HG02840 (cell line): ENCODE results near the gene SMAD4.
"Not testable (repeated sequence)": the region's sequence is repeated elsewhere in the genome, so short reads cannot be mapped to it uniquely, and the experiment has no call there.

Source experiments
- ATAC-seq: cut with Tn5 transposase; IDR thresholded peaks from one replicate; pipeline ENCODE4 v1.9.1; 2021; ENCODE audit warnings: mild to moderate bottlenecking, moderate library complexity, moderate number of reproducible peaks; ENCODE audit not compliant: unreplicated experiment, low FRiP score

SMAD4 gene

DNA sequence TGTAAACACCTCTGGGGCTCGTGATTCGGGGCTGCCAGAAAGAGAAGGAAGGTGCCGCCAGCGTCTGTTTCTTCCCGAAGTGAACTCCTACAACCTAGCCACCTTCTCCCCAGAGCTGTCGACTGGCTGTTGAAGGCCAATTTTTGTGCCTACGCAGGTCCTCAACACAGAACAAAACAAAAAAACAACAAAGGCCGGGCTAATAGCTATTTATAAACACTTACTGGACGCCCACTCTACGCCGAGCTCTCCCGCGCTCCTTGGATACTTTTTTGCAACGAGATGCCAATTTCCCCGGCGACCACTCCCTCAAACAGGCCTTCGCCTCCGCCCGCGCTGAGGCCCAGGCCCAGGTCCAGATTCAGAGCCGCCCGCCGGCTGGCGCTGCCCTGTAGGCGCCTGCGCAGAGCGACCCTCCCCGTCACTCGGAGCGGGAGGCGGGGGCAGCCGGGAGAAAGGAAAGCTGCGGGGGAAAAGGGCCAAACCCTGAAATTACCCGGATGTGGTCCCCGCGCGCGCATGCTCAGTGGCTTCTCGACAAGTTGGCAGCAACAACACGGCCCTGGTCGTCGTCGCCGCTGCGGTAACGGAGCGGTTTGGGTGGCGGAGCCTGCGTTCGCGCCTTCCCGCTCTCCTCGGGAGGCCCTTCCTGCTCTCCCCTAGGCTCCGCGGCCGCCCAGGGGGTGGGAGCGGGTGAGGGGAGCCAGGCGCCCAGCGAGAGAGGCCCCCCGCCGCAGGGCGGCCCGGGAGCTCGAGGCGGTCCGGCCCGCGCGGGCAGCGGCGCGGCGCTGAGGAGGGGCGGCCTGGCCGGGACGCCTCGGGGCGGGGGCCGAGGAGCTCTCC lies at the start of gene SMAD4:
SMAD4 (plus strand) TSS at position 520 of the 843 bp plus-strand sequence. CDS start 16,834 bp downstream, outside the sequence.
- ATAC-seq, result peak; percentile 83

DNA sequence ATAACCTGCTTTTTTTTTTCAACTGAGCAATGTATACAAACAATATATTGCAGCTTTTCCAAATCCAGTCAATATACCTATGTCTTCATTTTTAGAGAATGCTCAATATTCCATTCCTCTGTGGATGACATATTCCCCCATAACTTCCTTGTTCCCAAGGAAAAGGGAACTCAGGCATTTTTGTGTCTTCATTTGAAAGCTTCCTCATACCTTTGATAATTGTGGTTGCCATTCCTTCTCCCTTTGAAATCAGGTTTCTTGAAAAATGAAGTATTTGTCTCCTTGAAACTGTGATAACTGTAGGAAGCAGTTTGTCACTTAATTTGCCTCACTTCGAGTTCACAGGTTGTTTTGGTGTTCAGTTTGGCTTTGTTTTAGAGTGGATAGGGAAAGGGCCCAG lies 48.6 kb upstream of the SMAD4 start:
- no peak for ATAC-seq

DNA sequence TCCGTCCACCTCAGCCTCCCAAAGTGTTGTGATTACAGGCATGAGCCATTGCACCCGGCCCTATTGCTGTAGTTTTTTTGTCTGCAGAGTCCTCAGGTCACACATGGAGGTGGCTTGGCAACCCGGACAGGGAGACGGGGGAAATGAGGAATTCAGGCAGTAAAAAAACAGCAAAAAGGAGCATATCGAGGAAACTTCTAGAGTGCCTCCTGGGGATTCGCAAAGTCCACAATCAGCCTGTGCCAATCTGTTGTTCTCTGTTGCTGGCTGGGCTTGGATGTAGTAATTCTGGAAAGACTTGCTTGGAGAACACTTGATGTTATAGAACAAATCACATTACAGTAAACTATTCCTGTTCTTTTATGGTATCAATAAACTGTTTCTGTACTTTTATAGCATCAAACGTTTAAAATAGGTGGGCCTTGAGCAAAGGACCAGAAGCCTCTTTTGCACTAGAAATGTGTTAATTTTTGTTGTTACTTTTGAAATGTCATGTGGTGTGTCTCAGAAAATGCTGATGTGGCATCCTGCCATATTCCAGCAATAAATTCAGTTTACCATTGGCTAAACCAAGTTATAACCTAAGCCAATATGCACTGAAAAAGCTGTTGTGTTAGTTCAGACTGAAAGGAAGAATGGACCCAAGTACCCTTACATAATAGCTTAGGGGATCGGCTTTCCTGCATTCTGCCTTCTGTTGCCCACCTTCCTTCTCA lies 47.8 kb upstream of the SMAD4 start:
- ATAC-seq, result no peak

DNA sequence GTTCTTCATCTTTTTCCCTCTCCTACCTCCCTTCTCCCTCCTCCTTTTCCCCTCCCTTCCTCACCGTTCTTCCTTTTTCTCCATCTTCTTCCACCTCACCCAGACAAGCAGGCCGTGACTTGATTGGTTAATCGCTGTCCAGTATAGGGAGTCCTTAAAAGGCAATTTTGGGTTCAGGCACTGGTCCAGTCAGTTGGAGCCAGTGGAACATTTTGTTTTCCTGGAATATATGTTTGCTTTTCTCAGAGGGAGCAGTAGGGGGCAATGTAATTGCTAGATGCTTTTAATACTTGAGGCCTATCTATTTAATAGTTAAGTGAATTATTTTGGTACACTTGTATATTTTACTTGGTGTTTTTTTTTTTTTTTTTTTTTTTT lies 47.2 kb upstream of the SMAD4 start:
- ATAC-seq, result no peak

DNA sequence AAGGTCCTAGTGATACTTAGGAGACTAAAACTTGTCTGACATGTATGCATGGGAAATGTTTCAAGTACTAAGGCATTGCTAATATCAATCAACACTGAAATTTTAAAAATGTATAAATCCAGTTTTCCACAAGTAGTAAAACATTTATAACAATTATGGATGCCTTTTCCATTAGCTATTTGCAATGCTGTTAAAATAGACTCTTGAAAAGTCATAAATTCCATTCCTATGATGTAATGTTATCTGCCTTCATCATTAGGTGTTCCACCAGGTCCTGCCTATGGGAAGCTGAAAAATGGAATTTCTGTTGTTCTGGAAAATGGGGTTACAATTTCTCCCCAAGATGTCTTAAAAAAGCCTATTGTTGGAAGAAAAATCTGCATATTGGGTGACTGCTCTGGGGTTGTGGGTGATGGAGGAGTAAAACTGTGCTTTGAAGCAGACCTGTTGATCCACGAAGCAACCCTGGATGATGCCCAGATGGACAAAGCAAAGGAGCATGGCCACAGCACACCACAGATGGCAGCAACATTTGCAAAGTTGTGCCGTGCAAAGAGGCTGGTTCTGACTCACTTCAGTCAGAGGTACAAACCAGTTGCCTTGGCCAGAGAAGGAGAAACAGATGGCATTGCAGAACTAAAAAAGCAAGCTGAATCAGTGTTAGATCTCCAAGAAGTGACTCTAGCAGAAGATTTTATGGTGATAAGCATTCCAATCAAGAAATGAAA lies 43.5 kb upstream of the SMAD4 start:
- ATAC-seq, result no peak

DNA sequence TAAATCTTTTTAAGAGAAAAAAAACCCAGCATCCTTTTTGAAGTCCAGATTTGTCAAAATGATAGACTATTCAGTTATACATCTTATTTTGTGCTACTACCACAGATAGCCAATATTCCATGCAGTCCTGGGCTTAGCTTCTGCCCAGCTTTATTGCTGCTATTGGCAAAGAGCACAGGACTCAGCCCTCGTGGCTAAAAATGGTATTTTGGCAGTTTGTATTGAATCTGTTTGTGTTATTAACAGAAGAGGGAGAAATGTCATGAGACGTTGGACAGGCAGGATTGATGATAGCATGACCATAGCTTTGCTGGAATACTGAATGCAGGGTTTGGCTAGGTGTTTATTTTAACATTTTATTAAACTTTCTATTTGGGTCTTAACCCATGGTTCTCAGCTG lies 42.8 kb upstream of the SMAD4 start:
- no peak for ATAC-seq

DNA sequence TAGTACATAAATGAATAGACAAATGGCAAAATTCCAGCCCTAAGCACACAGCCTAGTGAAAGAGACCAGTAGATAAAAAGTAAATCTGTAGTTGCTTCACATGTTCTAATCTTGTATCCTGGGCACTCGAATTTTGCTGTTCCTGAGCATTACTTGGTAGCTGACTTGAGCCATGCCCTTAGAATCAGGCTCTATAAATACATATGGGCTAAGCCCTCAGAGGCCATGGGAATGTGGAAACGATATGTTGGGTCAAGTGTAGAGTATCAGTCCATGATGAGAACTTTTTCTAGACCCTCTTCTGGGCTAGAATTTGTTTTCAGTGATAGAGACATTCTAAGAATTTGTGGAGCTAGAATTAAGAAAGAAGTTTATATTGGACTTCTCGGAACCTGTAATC lies 40.3 kb upstream of the SMAD4 start:
- no peak for ATAC-seq

DNA sequence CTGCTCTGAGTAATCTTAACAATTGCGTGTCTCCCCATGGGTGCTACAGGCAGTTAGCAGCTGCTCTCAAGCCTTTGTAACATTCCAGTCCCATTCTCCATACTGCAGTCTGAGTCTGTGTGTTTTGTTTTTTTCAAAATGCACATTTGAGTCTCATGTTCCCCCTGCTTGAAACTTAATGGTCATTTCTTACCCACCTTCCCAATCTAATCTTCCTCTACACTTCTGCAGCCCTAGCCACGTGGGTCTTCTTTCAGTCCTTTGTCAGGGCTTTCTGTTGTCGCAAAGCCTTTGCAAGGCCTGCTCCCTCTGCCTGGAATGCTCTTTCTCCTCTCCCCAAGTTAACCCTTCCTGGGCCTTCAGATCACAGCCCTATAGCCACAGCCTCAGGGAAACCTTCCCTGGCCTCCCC lies 37.7 kb upstream of the SMAD4 start:
- ATAC-seq, result no peak

DNA sequence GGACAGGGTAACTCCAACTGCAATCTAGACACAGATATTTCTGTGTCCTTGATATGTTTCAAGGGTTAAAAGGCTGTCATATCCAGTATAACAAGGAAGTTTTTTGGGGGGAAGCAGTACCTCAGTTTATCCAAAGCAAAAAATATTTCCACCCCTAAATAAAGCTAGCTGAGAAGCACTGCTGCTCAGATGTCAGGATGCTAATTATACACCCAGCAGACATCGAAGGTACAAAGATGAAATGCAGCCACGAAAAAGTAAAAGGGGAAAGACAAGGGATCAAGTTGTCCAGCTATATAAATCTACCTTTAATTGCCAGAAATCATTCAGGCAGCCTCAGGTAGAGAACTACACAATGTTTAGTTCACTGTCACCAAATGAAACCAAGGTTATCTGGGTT lies 36.0 kb upstream of the SMAD4 start:
- no peak for ATAC-seq

DNA sequence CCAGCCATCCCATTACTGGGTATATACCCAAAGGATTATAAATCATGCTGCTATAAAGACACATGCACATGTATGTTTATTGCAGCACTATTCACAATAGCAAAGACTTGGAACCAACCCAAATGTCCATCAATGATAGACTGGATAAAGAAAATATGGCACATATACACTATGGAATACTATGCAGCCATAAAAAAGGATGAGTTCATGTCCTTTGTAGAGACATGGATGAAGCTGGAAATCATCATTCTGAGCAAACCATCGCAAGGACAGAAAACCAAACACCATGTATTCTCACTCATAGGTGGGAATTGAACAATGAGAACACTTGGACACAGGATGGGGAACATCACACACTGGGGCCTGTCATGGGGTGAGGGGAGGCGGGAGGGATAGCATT lies 26.8 kb upstream of the SMAD4 start:
- ATAC-seq, result not testable (repeated sequence)

DNA sequence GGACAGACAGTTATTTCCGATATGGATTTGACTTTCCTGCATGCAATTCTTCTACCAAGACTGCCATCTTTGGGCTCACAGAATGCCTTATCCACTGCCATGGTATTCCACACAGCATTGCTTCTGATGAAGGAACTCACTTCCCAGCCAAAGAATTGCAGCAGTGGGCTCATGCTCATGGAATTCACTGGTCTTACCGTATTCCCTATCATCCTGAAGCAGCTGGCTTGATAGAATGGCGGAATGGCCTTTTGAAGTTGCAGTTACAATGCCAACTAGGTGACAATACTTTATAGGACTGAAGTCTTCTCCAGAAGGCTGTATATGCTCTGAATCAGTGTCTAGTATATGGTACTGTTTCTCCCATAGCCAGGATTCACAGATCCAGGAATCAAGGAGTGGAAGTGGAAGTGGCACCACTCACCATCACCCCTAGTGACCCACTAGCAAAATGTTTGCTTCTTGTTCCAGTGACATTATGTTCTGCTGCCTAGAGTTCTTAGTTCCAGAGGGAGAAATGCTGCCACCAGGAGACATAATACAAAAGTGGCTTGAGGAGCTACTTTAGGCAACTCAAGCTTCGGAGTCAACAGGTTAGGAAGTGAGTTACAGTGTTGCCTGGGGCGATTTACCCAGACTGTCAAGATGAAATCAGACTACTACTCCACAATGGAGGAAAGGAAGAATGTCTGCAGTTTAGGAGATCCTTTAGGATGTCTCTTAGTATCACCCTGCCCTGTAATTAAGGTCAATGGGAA lies 23.8 kb upstream of the SMAD4 start:
- no peak for ATAC-seq

DNA sequence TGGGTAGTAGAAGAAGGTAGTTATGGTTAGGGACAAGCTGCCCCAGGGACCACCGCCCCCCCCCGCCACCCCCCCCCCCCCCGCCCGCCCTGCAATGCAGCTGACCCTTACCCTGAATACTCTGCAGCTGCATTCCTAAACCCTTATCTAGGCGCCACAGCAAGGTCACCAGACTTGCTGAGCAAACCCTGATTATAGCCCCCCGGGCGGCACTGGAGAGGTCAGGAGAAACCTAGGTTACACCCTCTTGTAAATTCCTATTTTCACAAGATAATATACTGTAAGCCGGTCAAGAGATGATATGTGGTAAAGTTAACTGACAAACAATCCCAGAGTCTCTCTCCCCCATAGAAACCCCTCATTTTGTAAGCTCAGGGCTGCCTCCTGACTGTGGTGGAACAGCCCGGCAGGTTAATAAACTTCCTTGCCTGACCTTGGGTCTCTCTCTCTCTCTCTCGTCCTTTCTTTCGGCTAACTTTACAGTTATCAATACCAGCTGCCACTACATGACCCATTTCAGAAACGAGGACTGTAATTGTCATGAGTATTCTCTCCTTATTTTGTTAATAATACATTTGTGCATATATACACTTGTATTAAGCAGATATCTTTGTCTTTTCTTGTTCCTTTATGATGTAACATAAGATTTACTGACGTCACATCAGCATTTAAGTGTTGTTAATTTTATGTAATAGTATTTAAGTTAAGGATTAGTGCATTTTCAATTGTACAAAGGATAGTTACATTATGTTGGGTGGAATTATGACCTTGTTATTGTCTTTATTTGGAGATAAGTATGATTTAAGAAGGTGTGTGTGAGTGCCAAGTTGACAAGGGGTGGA lies 22.8 kb upstream of the SMAD4 start:
- ATAC-seq, result no peak

DNA sequence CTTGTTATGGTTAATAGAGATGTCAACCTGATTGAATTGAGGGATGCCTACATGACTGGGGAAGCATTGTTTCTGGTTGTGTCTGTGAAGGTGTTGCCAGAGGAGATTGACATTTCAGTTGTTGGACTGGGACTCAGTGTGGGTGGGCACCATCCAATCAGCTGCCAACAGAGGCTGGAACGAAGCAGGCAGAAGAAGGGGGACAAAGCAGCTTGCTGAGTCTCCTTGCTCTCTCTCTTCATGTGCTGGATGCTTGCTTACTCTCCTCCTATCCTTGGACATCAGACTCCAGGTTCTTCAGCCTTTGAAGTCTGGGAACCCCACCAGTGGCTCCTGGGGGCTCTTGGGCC lies 22.2 kb upstream of the SMAD4 start:
- no peak for ATAC-seq

DNA sequence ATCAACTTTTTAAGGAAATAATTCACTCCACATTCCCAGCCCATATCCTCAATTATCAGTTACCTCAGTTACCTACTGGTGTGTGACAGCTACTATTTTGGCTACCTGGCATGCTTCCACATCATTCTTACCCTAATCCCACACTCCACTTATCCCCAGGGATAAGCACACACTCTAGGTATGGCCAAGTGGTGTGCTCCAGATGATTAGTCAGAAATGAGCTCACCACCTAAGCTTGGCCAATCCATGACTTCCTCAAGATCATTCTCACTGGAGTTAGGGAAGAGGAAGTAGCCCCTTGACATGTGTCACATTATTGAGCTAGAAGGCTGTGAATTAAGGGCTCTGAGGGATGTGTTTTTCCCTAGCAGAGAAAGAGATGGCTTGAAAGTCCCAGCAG lies 20.9 kb upstream of the SMAD4 start:
- no peak for ATAC-seq

DNA sequence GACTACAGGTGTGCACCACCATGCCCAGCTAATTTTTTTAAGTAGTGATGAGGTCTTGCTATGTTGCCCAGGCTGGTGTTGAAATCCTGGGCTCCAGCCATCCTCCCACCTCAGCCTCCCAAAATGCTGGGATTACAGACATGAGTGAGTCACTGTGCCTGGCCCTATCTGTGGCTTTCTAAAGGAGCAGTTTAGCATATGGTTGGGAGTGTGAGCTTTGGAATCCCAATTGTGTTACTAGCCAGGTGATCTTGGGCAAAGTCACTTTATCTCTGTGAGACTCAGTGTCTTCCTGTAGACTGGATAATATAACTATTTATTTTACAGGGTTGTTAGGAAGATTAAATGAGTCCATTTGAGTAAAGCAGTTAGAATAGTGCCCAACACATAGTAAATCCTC lies 19.8 kb upstream of the SMAD4 start:
- no peak for ATAC-seq

DNA sequence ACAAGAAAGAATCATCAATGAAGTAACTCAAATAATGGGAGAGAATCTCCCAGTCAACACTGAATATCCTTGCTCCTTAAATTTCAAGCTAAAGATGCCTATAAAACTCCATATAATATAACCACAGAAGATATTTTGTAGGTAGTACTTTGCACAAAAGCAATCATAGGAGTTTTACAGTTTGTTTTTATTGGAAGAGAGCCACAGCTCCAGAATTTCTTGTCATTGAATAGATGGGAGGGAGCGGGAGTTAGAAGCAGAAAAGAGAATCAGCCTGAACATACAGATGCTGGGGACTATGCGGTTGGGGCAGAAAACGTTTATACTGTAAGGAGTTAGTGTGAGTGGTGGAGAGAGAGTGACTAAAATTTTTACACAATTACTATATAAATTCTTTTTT lies 18.3 kb upstream of the SMAD4 start:
- no peak for ATAC-seq

DNA sequence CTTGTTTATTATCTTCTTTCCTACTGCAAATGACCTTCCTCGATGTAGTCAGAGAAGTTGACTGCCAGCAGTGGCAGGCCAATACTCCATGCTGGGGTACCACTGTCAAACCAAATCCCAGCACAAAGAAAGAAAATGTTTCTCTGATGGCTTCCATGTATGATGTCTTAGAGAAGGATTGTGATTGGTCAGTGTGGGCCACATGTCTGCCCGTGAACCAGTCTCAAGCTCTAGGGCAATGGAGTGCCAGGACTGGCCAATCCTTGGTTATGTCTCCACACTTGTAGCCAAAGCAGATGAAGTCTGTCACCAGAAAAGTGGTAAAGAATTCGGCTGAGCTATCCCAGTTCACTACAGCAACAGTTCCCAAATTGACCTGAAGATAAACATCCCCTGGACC lies 17.6 kb upstream of the SMAD4 start:
- no peak for ATAC-seq

DNA sequence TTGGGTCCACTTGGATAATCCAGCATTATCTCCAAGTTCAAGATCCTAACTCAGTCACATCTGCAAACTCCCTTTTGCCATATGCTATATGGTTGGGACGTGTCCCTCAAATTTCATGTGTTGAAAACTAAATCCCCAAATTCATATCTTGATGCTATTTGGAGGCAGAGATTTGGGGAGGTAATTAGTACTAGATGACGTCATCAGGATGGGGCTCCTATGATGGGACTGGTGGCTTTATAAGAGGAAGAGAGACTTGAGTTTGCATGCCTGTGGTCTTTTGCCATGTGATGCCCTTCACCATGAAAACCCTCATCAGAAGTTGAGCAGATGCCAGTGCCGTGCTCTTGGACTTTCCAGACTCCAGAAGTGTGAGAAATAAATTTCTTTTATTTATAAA lies 16.8 kb upstream of the SMAD4 start:
- ATAC-seq, result no peak

DNA sequence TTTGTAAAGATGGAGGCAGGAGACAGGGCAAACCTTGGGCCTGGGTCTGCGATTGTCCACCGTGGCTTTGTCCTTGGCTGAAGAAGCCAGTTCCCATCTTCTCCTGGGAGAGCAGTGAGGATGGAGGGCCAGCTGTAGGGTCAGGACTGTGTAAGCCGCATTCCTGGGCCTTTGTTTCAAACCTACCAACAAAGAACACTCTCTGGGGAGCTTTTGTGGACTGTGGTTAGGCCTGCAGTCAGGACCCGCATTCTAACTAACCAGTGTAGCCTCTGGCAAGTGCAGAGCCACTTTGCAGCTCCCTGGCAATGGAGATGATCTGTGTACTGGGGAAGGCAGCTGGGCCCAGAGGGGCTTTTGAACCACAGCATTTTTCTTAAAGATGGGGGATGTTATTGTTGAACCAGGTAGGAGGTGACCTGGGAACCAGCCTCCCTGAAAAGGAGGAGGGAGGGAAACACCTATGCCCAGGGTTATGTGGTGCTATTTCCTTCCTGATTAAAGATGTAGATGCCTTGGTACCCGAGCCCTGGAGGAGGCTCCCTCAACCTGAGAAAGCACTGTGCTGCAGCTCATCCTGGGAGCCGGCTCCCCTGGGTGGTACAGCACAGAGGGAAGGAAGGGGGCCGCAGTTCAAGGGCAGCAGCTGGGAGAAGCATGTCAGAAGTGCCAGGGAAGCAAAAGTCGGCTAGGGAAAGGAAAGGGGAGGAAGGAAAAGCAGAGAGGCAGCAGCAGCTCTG lies 12.7 kb upstream of the SMAD4 start:
- ATAC-seq, result no peak
